ENCODE results near the gene NRCAM. TPM values are rescaled to one million over a fixed set of nuclear protein-coding genes. Genes with fewer than 3 reads are reported as not detected.

NRCAM gene
- total and polyA plus RNA-seq, 5 donors from 2014 or later, result 0.27 TPM; not detected in 4

- H3K4me1 ChIP-seq (ENCODE audit: control insufficient read depth, insufficient read depth, low read length, poor library complexity, severe bottlenecking), result no peaks in the 10 kb centered on the region
- Mint-ChIP-seq H3K9me3 (peaks cover 0 to 3% (median 0%) of the 10 kb centered on the region in 7 donors), H3K36me3 (no peaks in the 10 kb centered on the region), H3K27me3 (no peaks in the 10 kb centered on the region), H3K27ac (no peak overlapping the region), H3K4me3 (no peak overlapping the region), H3K4me1 (no peaks in the 10 kb centered on the region)
- no peaks in the 10 kb centered on the region for H3K9me3 ChIP-seq (ENCODE audit: control insufficient read depth in 2 of 2, low read length in 2 of 2)
- H3K36me3 ChIP-seq (ENCODE audit: control insufficient read depth, insufficient read depth, low read length), result no peaks in the 10 kb centered on the region
- H3K4me3 ChIP-seq (ENCODE audit: low read depth, low read length), result no peak overlapping the region
- no peak overlapping the region for H3K27ac ChIP-seq (ENCODE audit: insufficient read depth, low read length, poor library complexity, severe bottlenecking)
- no peak for DNase-seq
- no peak for ATAC-seq (ENCODE audit: low read depth in 2 of 2)
- H3K27me3 ChIP-seq (ENCODE audit: control insufficient read depth, insufficient read depth, low read length), result peaks cover 4% of the 10 kb centered on the region
These were observed 134.2 kb downstream of the NRCAM start for GRCh38 chr7:108322046-108322445.

GRCh38 chr7:108321359-108321758, 134.9 kb downstream of the NRCAM start:
- Mint-ChIP-seq H3K27me3 (no peaks in the 10 kb centered on the region), H3K4me3 (no peak overlapping the region), H3K27ac (no peak overlapping the region), H3K4me1 (no peaks in the 10 kb centered on the region), H3K36me3 (no peaks in the 10 kb centered on the region), H3K9me3 (peaks cover 0 to 3% (median 0%) of the 10 kb centered on the region in 7 donors)
- peaks cover 4% of the 10 kb centered on the region for H3K27me3 ChIP-seq (ENCODE audit: control insufficient read depth, insufficient read depth, low read length)
- ATAC-seq (ENCODE audit: low read depth in 2 of 2) (no peak), DNase-seq (no peak)
- no peak overlapping the region for H3K27ac ChIP-seq (ENCODE audit: insufficient read depth, low read length, poor library complexity, severe bottlenecking)
- no peaks in the 10 kb centered on the region for H3K36me3 ChIP-seq (ENCODE audit: control insufficient read depth, insufficient read depth, low read length)
- no peaks in the 10 kb centered on the region for H3K4me1 ChIP-seq (ENCODE audit: control insufficient read depth, insufficient read depth, low read length, poor library complexity, severe bottlenecking)
- H3K4me3 ChIP-seq (ENCODE audit: low read depth, low read length), result no peak overlapping the region
- H3K9me3 ChIP-seq (ENCODE audit: control insufficient read depth in 2 of 2, low read length in 2 of 2), result no peaks in the 10 kb centered on the region

DNA sequence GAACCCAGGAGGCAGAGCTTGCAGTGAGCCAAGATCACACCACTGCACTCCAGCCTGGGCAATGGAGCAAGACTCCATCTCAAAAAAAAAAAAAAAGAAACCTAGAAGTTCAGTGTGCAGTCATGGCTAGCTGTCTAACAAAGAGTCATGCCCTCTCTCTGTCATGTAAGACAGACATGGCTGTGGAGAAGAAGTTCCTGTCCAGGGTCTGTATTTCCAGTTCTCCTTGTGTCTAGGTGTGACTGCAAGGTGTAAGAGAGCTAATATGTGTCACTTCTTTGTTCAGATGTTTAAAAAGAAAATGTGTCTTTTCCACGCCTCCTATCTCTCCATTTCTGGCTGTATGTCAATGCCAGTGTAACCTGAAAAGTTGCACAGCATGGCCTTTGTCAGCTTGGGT, 139.5 kb downstream of the NRCAM start:
- H3K9me3 Mint-ChIP-seq, result peaks cover 0 to 3% (median 0%) of the 10 kb centered on the region in 7 donors
- Histone ChIP-seq H3K4me3 (ENCODE audit: low read depth, low read length) (no peak overlapping the region), H3K4me1 (ENCODE audit: control insufficient read depth, insufficient read depth, low read length, poor library complexity, severe bottlenecking) (no peaks in the 10 kb centered on the region), H3K27ac (ENCODE audit: insufficient read depth, low read length, poor library complexity, severe bottlenecking) (no peak overlapping the region), H3K27me3 (ENCODE audit: control insufficient read depth, insufficient read depth, low read length) (no peaks in the 10 kb centered on the region), H3K36me3 (ENCODE audit: control insufficient read depth, insufficient read depth, low read length) (no peaks in the 10 kb centered on the region), H3K9me3 (ENCODE audit: control insufficient read depth in 2 of 2, low read length in 2 of 2) (no peaks in the 10 kb centered on the region)
- H3K27me3 Mint-ChIP-seq, result no peaks in the 10 kb centered on the region
- H3K36me3 Mint-ChIP-seq, result no peaks in the 10 kb centered on the region
- ATAC-seq (ENCODE audit: low read depth in 2 of 2), result no peak
- DNase-seq, result no peak
- H3K4me1 Mint-ChIP-seq, result no peaks in the 10 kb centered on the region
- no peak overlapping the region for H3K27ac Mint-ChIP-seq
- H3K4me3 Mint-ChIP-seq, result no peak overlapping the region

DNA sequence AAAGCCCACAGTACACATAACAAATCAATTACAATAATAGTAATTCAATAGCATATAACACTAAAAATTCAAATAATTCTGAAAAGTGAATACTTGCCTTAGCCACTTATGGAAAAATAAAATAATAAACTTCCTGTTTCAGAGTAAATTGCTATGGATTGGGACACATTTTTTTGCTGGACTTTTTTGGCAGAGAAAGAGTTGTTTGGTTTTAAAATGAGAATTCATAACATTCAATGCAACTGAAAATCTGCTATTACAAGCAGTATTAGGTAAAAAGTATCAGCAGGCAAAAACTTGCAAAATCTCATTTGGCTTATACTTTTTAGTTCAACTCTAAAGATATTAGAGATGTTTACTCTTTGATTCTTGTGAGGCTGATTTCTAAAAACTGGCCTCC, 141.7 kb downstream of the NRCAM start:
- no peak overlapping the region for H3K4me3 ChIP-seq (ENCODE audit: low read depth, low read length)
- Mint-ChIP-seq H3K27me3 (no peaks in the 10 kb centered on the region), H3K4me3 (no peak overlapping the region), H3K4me1 (no peaks in the 10 kb centered on the region), H3K27ac (no peak overlapping the region), H3K9me3 (peaks cover 0 to 3% (median 0%) of the 10 kb centered on the region in 7 donors), H3K36me3 (no peaks in the 10 kb centered on the region)
- H3K4me1 ChIP-seq (ENCODE audit: control insufficient read depth, insufficient read depth, low read length, poor library complexity, severe bottlenecking), result no peaks in the 10 kb centered on the region
- no peak overlapping the region for H3K27ac ChIP-seq (ENCODE audit: insufficient read depth, low read length, poor library complexity, severe bottlenecking)
- no peaks in the 10 kb centered on the region for H3K36me3 ChIP-seq (ENCODE audit: control insufficient read depth, insufficient read depth, low read length)
- no peaks in the 10 kb centered on the region for H3K27me3 ChIP-seq (ENCODE audit: control insufficient read depth, insufficient read depth, low read length)
- no peak for DNase-seq
- H3K9me3 ChIP-seq (ENCODE audit: control insufficient read depth in 2 of 2, low read length in 2 of 2), result no peaks in the 10 kb centered on the region
- no peak for ATAC-seq (ENCODE audit: low read depth in 2 of 2)

DNA sequence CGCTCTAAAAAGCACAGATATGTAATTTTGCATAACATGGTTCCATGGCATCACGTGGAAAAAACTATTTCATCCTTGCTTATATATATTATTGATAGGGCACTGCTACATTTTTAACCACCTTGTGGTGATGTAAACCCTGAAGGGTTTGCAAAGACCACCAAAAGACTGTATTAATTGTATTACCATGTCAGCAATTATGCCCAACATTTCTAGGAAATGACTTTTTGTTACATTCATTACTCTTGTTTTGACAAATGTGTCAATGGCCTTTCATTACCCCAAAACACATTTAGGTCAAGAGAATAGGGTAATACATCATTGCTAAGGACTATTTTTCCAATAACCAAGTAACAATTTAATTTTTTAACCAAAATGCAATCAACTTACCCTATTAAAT, 142.2 kb downstream of the NRCAM start:
- no peaks in the 10 kb centered on the region for H3K27me3 Mint-ChIP-seq
- no peaks in the 10 kb centered on the region for H3K9me3 ChIP-seq (ENCODE audit: control insufficient read depth in 2 of 2, low read length in 2 of 2)
- no peaks in the 10 kb centered on the region for H3K9me3 Mint-ChIP-seq
- no peak overlapping the region for H3K27ac ChIP-seq (ENCODE audit: insufficient read depth, low read length, poor library complexity, severe bottlenecking)
- ATAC-seq (ENCODE audit: low read depth in 2 of 2) (no peak), DNase-seq (no peak)
- H3K4me3 Mint-ChIP-seq, result no peak overlapping the region
- no peaks in the 10 kb centered on the region for H3K4me1 ChIP-seq (ENCODE audit: control insufficient read depth, insufficient read depth, low read length, poor library complexity, severe bottlenecking)
- no peaks in the 10 kb centered on the region for H3K36me3 ChIP-seq (ENCODE audit: control insufficient read depth, insufficient read depth, low read length)
- no peaks in the 10 kb centered on the region for H3K27me3 ChIP-seq (ENCODE audit: control insufficient read depth, insufficient read depth, low read length)
- no peaks in the 10 kb centered on the region for H3K36me3 Mint-ChIP-seq
- H3K4me1 Mint-ChIP-seq, result no peaks in the 10 kb centered on the region
- H3K27ac Mint-ChIP-seq, result no peak overlapping the region
- no peak overlapping the region for H3K4me3 ChIP-seq (ENCODE audit: low read depth, low read length)

- no peaks in the 10 kb centered on the region for H3K36me3 Mint-ChIP-seq
- H3K27ac ChIP-seq (ENCODE audit: insufficient read depth, low read length, poor library complexity, severe bottlenecking), result no peak overlapping the region
- no peak overlapping the region for H3K4me3 ChIP-seq (ENCODE audit: low read depth, low read length)
- H3K4me3 Mint-ChIP-seq, result no peak overlapping the region
- H3K9me3 ChIP-seq (ENCODE audit: control insufficient read depth in 2 of 2, low read length in 2 of 2), result no peaks in the 10 kb centered on the region
- no peaks in the 10 kb centered on the region for H3K9me3 Mint-ChIP-seq
- no peaks in the 10 kb centered on the region for H3K36me3 ChIP-seq (ENCODE audit: control insufficient read depth, insufficient read depth, low read length)
- no peaks in the 10 kb centered on the region for H3K4me1 Mint-ChIP-seq
- no peak for DNase-seq
- no peak overlapping the region for H3K27ac Mint-ChIP-seq
- ATAC-seq (ENCODE audit: low read depth in 2 of 2), result no peak
- no peaks in the 10 kb centered on the region for H3K27me3 Mint-ChIP-seq
- H3K4me1 ChIP-seq (ENCODE audit: control insufficient read depth, insufficient read depth, low read length, poor library complexity, severe bottlenecking), result no peaks in the 10 kb centered on the region
- H3K27me3 ChIP-seq (ENCODE audit: control insufficient read depth, insufficient read depth, low read length), result no peaks in the 10 kb centered on the region
These were observed 143.2 kb downstream of the NRCAM start for GRCh38 chr7:108313086-108313485.

GRCh38 chr7:108311446-108312168, 144.6 kb downstream of the NRCAM start:
- DNase-seq (no peak), ATAC-seq (ENCODE audit: low read depth in 2 of 2) (no peak)
- Mint-ChIP-seq H3K27ac (no peak overlapping the region), H3K27me3 (no peaks in the 10 kb centered on the region), H3K36me3 (no peaks in the 10 kb centered on the region), H3K4me1 (no peaks in the 10 kb centered on the region), H3K9me3 (no peaks in the 10 kb centered on the region), H3K4me3 (no peak overlapping the region)
- Histone ChIP-seq H3K27me3 (ENCODE audit: control insufficient read depth, insufficient read depth, low read length) (no peaks in the 10 kb centered on the region), H3K9me3 (ENCODE audit: control insufficient read depth in 2 of 2, low read length in 2 of 2) (no peaks in the 10 kb centered on the region), H3K4me1 (ENCODE audit: control insufficient read depth, insufficient read depth, low read length, poor library complexity, severe bottlenecking) (no peaks in the 10 kb centered on the region), H3K4me3 (ENCODE audit: low read depth, low read length) (no peak overlapping the region), H3K27ac (ENCODE audit: insufficient read depth, low read length, poor library complexity, severe bottlenecking) (no peak overlapping the region), H3K36me3 (ENCODE audit: control insufficient read depth, insufficient read depth, low read length) (no peaks in the 10 kb centered on the region)

DNA sequence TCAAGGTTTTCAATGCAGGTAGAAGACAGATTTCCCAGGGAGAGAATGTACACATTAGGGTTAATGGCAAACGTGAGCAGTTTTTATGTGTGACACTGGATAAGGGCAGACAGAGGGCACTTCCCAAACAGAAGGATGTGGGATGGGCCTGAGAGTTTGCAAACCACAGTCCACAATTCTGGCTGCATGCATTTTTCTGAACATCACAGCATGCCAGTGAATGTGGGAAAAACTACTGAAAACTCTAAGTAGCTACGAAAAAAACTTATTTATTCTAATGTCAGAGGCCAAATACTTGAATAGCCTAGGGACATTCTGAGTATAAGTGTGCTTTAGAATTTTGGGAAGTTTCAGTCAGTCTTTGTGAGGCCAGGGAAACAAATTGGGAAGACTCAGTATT, 145.9 kb downstream of the NRCAM start:
- H3K4me3 ChIP-seq (ENCODE audit: low read depth, low read length), result no peak overlapping the region
- ATAC-seq (ENCODE audit: low read depth in 2 of 2) (no peak), DNase-seq (no peak)
- H3K4me1 ChIP-seq (ENCODE audit: control insufficient read depth, insufficient read depth, low read length, poor library complexity, severe bottlenecking), result no peaks in the 10 kb centered on the region
- H3K27me3 ChIP-seq (ENCODE audit: control insufficient read depth, insufficient read depth, low read length), result no peaks in the 10 kb centered on the region
- Mint-ChIP-seq H3K4me1 (no peaks in the 10 kb centered on the region), H3K27ac (no peak overlapping the region), H3K9me3 (no peaks in the 10 kb centered on the region), H3K36me3 (no peaks in the 10 kb centered on the region), H3K4me3 (no peak overlapping the region), H3K27me3 (no peaks in the 10 kb centered on the region)
- H3K27ac ChIP-seq (ENCODE audit: insufficient read depth, low read length, poor library complexity, severe bottlenecking), result no peak overlapping the region
- H3K9me3 ChIP-seq (ENCODE audit: control insufficient read depth in 2 of 2, low read length in 2 of 2), result no peaks in the 10 kb centered on the region
- H3K36me3 ChIP-seq (ENCODE audit: control insufficient read depth, insufficient read depth, low read length), result no peaks in the 10 kb centered on the region
